CD4-positive, alpha-beta T cell treated with Interleukin-17A for 1 hour (primary cell): ENCODE measurements around the gene SRGAP3.

Experiments used
- DNase-seq: peaks from one replicate; pipeline ENCODE4 v3.0.0-alpha.2; 2020

Gene SRGAP3

DNA sequence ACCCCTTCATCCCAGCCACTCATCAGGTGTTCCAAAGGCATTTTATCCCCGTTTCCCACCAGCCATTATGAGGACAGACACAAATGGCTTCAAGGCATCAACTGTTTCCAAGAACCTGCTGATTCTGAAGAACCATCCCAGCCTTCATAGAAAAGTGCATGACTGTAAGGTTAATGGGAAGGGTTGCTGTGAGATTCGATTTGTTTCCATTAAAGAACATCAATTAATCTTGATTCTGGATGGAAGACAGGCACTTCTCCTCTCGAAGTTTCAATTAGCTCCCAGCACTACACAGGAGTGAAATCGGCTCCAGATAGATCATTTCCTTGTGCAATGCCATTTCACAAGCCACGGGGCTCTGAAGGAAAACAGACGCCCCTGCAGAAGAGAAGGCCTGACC lies 25.8 kb downstream of the SRGAP3 start:
- no peak for DNase-seq

DNA sequence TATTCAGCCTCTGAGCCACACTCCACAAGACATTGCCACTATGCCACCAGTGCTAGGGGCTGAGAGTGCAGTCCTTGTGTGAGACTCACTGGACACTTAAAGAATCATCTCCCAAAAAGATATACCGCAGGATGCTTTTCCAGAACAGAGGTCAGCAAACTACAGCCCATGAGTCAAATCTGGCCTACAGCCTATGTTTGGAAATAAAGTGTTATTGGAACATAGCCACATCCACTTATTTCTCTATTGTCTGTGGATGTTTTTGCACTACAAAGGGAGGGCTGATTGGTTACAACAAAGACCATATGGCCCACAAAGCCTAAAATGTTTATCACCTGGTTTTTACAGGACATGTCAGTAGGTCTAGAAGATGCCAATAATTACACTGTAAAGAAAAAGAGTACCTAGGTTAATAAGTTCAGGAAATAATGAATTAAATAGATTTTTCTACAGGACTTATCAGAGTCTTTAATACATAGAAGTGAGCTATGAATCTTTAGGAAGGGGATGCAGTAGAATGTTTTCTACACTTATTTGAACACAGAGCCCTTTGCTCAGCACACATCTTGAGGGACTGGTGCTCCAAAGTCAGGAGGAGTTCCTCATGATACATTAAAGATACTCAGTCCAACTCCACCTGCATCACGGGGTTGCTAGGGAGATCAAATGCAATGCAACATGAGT lies 26.3 kb downstream of the SRGAP3 start:
- no peak for DNase-seq

DNA sequence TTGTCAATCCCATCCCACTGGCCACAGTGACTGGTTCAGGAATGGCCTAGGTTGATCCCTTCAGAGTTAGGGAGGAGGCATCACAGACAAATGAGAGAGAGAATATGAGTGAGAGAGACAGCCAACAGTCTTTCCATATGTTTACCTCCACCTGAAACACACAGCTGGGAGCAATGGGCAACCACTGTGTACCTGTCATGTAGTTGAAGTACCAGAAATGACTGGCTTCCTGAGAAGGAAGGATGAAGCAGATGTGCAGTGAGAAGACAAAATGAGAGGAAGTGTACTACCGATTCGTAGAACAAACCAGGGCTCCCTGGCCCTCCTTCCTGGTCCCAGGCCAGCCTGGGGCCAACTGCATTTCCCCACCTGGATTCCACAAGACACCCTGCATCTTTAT lies 27.4 kb downstream of the SRGAP3 start:
- no peak for DNase-seq

DNA sequence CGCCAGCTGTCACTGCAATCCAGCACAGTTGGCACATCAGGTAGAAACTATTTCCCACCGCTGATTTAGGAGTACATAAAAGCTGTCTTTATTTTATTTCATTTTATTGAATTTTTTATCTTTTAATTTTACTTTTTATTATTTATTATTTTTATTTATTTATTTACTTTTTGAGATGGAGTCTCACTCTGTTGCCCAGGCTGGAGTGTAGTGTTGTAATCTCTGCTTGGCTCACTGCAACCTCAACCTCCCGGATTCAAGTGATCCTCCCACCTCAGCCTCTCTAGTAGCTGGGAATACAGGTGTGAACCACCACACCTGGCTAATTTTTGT lies 31.0 kb downstream of the SRGAP3 start:
- DNase-seq, result no peak

DNA sequence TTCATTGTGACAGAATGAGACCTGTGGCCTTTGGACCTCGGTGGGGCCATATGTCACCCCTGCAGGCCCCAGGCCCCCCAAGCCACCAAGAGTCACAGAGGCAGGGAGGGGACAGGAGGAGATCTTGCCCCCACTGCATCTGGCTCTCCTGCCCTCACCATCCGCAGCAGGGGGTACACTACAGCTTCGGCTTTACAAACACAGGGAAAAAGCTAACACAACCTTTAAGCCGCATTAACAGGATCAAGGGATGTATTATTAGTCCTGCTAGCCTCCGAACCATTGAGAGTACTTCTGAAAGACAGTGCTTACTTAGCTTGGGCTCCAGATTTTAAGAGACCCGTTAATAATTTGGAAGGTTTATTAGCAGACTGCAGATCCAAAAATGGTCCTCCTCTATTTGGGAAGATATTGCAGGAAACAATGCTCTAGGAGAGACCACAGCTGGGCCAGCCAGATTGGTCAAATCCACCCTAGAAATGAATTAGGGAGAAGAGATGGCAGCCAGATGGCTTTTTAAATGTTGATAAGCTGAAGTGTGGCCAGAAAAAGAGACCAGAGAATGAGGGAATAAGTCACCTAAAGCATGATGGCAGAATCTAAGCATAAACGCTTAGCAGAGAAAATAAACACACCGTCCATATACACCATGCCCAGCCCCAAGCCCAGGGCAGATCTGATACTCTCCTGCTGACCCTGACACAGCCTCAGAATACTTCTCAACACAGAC lies 31.5 kb downstream of the SRGAP3 start:
- no peak for DNase-seq

DNA sequence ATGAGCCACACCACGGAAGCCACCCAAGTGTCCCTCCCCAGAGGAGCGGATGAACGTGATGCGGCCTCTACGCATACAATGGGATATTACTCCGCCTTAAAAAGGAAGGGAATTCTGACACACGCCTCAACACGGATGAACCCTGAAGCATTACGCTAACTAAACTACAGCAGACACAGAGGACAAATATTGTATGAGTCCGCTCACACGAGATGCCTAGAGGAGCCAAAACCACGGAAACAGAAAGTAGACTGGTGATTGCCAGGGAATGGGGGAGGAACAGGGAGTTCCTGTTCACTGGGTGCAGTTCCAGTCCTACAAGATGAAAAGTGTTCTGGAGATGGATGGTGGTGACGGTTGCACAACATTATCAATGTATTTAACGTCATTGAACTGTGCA lies 32.7 kb downstream of the SRGAP3 start:
- DNase-seq, result no peak

DNA sequence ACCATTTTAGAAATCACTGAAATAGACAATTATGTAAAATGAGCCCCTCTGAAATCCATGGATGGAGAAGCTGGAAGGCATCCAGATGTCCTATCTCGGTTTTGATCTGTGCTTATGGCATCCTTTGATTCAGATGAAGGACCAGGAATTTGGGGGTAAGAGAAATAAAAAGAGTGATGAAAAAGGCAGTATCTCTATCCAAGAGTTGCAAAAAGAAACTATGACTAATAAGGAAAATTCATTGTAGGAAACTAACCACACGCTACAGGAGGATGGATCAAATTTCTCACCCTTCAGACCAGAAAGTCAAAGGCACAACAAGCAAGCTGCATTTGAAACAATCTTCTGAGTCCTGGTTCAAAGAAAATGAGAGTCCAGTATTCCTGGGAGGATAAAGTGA lies 34.8 kb downstream of the SRGAP3 start:
- no peak for DNase-seq

DNA sequence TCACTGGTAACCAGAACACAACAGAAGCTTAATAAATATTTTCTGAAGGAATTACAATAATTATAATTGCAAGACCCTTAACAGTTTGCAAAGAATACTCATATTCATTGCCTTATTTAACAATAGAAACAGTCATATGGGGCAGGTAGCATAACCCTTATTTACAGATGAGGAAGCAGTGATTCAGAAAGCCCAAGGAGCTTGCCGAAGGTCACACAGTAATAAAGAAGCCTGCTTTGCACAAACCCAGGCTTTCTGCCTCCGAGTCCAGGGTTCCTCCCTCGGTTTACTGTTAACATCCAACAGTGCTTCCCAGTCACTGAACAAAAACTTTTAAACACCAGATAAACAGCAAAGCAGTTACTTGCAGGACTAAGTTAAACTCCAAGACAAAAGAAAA lies 35.3 kb downstream of the SRGAP3 start:
- DNase-seq, result no peak

DNA sequence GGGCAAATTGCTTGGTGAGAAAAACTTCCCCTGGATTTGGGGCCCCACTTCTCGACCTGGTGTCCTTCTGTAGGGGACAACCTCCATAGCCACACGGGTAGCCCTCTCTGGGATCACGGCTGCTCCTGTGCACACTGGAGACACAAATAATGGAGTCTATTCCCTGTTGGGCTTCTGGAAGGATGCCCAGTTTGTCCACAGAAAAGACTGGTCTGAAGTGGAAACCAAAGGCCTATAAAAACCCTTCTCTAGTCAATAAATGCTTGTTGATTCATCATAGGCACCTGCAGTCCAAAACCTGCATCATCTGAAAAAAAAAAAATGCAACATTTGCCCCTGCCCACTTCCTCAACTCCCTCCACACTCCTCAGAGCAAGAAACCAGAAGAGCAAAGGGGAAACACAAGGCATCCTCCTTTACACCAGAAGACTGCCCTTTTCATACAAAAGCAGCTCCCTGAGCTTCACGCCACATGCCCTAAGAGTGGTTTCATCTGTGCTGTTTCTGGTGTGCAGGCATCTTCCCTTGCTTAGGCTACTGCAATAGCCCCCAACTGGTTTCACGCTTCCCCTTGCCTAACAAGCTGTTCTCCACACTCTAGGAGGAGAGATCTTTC lies 36.3 kb downstream of the SRGAP3 start:
- DNase-seq, result no peak

DNA sequence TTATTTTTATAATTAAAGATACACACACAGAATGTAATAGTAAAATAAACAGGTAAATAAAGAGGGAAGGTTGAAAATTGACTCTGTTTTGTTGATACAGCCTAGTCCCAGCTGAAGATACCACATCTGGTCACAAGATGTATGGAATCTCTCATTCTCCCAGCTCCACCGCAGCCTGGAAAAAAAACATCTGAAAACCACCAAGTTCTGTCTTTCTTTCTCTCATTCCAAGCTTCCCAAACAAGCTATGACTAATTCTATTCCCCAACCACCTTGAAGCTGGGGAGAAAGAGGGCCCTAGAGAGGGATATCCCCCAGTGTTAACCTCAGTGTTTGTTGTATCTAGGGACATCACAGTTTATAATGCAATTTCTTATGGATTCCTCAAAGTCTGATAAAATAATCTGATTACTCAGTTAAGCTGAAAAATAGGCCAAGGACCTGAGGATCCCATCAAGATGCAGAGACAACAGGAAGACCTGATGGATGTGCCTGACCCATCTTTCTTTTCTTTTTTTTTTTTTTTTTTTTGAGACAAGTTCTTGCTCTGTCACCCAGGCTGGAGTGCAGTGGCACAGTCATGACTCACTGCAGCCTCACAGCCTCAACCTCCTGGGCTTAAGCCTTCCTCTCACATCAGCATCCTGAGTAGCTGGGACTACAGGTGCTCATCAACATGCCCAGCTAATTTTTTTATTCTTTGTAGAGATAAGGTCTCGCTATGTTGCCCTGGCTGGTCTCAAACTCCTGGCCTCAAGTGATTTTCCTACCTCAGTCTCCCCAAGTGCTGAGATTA lies 38.1 kb downstream of the SRGAP3 start:
- no peak for DNase-seq

DNA sequence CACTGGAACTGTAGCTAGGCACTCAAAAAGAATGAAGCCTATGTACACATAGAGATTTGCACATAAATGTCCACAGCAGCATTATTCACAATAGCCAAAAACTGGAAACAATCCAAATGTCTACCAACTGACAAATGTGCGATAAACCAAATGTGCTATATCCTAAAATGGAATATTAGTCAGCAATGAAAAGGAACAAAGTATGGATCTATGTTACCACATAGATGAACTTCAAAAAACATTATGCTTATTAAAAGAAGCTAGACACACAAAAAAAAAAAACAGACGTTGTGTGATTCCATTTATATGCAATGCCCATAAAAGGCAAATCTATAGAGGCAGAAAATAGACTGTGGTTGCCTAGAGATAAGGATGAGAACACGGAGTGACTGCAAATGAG lies 39.7 kb downstream of the SRGAP3 start:
- no peak for DNase-seq

DNA sequence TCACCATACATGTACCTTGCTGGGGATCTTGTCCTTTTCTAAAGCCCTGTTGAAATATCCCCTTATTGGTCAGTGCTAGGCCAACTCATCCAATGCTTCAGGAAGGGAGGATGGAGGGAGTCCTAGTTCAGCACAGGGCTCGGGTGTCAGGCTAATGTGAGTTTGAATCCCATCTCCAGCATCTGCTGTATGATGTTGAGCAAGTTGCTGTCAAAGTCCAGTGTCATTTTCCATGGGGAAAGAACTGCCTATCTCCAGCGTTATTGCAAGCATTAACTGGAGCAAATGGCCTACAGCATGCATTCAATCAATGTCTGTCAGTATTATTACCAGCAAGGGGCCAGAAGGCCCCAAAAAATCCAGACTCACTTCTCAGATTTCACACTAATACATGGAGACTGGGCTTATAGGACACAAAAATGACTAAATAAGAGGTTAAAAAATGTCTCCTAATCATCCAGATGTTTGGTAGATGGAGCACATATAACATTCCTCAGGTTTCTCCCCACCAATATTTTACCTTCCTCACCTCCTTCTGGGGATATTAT lies 40.8 kb downstream of the SRGAP3 start:
- DNase-seq, result no peak

DNA sequence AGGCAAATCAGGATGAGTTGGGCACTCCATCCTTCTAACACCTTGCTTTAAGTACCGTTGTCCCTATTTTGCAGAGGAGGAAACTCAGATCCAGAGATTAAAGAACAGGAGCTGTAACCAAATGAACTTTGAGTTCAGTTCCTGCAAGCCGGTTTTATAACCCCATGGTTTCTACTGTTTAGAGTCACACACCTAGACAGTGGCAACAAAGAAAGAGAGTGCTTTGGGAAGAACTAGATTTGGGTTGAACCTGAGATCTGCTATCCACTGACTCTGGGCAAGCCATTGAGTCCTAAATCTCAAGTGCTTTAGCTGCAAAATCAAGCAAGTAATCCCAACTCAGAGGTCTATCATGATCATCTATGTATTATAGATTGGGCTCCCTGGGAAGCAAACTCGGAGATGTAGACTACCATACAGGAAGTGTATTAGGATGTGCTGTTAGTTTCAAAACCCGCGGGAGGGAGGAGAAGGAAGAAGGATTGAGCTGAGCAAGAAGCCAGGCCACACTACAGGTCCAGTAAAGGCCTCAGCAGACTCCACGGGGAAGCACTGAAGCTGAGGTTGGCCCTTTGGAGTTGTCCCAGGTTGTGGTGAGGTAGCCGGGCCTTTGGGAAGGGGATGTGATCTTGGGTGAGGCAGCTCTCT lies 42.2 kb downstream of the SRGAP3 start:
- no peak for DNase-seq

DNA sequence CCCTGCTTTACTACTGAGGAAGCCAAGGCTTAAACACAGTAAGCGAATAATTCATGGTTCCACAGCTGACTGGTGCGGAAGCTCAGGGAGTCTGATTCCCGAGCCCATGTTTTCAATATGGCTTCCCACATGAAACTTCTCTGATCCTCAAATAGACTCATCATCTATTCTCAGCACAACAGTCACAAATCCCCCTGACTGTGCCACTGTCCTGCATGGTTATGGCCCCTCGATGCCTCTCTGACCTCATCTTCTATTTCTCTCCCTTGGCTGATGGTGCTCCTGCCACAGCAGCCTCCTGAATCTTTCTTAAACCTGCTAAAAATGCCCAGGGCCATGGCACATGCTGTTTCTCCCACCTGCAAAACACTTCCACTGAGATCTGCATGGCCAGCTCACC lies 43.2 kb downstream of the SRGAP3 start:
- DNase-seq, result no peak

DNA sequence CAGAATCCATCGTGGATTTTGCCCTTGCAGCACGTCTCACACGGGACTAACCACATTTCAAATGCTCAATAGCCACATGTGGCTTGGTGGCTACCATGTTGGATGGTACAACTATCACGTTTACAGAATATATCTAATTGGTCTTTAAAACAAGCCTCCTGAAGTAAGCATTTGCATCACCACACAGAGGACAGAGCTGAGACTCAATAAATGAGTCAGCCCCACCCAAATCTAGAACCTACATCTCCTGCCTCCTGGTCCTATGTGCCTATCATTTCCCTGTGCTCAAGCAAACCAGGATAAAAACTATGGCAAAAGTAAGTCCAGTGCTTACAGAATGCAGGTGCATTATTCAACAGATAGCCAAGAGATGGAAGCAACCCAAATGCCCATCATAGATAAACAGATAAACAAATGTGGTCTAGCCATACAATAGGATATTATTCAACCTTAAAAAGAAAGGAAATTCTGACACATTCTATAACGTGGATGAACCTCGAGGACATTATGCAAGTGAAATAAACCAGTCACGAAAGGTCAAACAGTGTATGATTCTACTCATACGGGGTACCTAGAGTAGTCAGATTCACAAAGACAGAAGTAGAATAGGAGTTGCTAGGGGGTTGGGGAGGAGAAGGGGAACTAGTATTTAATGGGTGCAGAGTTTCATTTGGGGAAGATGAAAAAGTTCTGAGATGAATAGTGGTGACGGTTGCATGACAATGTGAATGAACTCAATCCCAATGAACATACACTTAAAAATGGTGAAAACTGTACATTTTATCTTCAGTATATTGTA lies 43.9 kb downstream of the SRGAP3 start:
- DNase-seq, result no peak

DNA sequence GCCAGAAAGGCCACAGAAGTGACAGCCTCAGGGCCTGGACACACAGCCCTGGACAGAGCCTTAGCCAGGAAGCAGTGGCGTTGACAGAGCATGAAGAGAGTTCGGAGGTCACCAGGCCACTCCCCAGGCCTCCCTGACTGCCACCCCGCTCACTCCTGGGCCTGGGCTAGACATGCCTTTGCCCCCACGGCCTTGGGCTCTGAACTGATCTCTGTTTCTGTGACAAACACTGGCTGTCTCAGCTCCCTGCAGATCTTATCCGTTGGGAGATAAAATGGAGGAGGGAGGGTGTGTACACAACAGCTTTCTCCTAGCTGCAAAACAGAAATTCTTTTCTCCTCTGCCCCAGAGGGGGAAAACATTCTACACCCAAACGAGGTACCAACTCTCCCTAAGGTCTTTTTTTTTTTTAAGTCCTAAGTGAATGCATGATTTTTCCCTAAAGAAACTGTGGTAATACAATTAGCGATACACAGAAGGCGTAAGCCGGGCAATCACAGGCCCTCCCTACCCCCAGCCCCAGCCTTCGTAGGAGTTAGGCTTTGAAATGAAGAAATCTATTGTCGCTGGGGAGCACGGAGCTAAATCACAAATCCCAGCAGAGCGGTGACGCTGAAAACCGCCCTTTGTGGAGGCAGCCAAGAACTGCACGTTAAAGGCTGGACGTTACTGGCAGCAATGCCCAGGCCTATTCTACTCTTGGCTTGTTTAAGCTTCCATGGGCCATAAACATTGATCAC lies 45.0 kb downstream of the SRGAP3 start:
- DNase-seq, result no peak

DNA sequence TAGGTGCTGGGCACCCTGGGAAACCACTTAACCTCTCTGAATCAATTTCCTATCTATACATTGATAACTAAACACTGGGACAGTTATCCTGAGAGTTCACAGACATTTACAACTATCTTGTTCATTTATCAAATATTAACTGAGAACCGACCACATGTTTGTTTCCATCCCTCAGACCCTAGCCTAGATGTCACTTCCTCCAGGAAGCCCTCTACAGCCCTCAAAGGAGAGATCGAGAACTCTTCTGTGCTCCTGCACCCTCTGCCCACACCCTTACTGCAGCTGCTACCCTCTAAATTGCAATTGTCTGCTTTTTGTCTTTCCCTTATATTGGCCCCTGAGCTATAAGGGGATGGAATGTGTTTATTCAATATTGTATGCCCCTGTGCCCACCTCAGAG lies 46.1 kb downstream of the SRGAP3 start:
- no peak for DNase-seq

DNA sequence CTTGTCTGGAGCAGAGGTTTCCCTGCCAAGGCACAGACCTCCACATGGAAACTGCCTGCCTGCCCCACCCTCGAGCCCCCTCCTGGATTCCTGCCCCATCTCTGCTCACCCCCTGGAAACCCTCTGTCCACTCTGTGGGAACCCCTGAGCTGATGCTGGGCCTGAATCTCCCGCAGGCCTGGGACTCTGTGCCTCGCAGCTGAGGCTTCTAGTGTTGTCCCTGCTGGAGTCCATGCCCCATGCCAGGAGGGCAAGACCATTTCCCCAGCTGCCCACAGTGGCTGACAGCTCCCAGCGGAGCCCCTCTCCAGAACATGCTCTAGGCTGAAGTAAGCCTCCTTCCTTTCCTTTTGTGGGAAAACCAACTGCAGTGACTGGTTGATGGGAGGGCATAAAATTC lies 46.9 kb downstream of the SRGAP3 start:
- no peak for DNase-seq

DNA sequence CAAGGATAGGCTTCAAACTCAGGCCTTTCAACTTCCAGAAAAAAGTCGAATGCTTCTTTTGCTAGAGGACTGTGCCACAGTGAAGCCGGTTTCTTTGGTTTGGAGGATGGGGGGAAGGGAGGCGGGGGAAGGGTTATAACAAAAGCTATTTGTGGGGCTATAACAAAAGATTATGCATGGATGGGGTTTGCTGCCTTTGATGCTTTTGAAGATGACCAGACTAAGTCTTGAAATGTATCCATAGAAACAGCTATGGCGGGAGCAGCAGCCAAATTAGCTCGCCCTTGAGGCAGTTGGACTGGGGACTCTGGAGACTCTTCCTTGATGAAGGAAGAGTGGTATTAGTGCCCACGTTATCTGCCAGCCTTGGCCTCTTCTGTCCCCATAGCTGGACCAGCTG lies 47.5 kb downstream of the SRGAP3 start:
- no peak for DNase-seq

DNA sequence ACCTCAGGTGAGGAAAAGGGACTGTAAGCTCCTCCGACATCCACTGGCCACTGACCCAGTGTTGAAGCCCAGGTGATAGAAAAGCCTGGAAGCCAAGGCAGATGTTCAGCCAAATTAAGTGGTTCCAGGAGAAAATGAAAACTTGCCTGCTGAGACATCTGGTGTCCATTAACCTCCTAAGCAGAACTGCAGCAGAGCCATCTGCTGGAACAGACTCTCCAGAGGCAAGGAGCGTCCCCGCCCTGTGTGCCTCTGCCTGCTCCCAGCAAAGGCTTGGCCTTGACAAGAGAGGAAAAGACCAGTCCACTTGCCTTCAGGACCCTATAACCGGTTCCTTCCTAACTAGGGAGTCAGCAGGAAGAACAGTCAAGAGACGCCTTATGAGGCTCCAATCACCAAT lies 48.2 kb downstream of the SRGAP3 start:
- DNase-seq, result no peak

DNA sequence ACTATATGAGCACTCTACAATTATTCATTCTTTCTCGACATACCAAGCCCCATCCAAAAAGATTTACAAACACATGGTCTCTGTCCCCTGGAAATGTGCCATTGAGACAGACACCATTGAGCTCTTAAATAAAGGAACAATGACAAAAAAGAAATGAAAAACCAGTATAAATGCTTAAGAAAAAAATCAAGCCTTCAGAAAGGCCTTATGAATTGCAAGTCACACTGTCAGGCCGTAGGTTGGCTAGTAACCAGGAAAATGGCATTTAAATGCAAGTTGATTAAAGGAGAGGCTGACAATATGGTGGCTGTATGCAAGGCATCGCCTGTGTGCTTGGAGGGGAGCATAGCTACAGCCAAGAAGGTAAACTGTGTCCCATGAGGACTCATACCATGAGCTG lies 49.7 kb downstream of the SRGAP3 start:
- DNase-seq, result no peak
